ENCODE measurements around the gene NDUFC1.

DNA sequence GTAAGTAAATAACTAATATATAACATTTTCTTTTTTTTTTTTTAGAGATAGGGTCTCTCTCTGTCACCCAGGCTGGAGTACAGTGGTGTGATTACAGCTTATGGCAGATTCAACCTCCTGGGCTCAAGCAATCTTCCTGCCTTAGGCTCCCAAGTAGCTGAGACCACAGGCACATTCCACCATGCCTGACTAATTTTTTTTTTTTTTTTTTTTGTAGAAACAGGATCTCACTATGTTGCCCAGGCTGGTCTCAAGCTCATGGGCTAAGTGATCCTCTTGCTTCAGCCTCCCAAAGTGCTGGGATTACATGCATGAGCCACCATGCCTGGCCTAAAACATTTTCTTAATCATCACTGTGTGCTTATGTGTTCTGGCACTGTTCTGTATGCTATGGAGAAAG lies 55.0 kb downstream of the NDUFC1 start:
- TF ChIP-seq, protein P1, sequence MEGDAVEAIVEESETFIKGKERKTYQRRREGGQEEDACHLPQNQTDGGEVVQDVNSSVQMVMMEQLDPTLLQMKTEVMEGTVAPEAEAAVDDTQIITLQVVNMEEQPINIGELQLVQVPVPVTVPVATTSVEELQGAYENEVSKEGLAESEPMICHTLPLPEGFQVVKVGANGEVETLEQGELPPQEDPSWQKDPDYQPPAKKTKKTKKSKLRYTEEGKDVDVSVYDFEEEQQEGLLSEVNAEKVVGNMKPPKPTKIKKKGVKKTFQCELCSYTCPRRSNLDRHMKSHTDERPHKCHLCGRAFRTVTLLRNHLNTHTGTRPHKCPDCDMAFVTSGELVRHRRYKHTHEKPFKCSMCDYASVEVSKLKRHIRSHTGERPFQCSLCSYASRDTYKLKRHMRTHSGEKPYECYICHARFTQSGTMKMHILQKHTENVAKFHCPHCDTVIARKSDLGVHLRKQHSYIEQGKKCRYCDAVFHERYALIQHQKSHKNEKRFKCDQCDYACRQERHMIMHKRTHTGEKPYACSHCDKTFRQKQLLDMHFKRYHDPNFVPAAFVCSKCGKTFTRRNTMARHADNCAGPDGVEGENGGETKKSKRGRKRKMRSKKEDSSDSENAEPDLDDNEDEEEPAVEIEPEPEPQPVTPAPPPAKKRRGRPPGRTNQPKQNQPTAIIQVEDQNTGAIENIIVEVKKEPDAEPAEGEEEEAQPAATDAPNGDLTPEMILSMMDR (IDR thresholded peaks at IDR 0.05; ENCODE audit: low read depth, low read length, missing input control) = no peak
- TF ChIP-seq, protein P2, sequence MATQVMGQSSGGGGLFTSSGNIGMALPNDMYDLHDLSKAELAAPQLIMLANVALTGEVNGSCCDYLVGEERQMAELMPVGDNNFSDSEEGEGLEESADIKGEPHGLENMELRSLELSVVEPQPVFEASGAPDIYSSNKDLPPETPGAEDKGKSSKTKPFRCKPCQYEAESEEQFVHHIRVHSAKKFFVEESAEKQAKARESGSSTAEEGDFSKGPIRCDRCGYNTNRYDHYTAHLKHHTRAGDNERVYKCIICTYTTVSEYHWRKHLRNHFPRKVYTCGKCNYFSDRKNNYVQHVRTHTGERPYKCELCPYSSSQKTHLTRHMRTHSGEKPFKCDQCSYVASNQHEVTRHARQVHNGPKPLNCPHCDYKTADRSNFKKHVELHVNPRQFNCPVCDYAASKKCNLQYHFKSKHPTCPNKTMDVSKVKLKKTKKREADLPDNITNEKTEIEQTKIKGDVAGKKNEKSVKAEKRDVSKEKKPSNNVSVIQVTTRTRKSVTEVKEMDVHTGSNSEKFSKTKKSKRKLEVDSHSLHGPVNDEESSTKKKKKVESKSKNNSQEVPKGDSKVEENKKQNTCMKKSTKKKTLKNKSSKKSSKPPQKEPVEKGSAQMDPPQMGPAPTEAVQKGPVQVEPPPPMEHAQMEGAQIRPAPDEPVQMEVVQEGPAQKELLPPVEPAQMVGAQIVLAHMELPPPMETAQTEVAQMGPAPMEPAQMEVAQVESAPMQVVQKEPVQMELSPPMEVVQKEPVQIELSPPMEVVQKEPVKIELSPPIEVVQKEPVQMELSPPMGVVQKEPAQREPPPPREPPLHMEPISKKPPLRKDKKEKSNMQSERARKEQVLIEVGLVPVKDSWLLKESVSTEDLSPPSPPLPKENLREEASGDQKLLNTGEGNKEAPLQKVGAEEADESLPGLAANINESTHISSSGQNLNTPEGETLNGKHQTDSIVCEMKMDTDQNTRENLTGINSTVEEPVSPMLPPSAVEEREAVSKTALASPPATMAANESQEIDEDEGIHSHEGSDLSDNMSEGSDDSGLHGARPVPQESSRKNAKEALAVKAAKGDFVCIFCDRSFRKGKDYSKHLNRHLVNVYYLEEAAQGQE (IDR thresholded peaks at IDR 0.05) = no peak
- TF ChIP-seq, protein P3, sequence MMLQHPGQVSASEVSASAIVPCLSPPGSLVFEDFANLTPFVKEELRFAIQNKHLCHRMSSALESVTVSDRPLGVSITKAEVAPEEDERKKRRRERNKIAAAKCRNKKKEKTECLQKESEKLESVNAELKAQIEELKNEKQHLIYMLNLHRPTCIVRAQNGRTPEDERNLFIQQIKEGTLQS (IDR thresholded peaks at IDR 0.05) = no peak
- TF ChIP-seq NR2F2 (IDR thresholded peaks at IDR 0.05) (no peak), EGR1 (IDR thresholded peaks at IDR 0.05; ENCODE audit: low read depth in 2 of 2) (no peak), RAD21 (IDR thresholded peaks at IDR 0.05) (no peak), GABPA (IDR thresholded peaks at IDR 0.05 in 1 of 2, conservative IDR thresholded peaks at IDR 0.05 in 1 of 2) (no peak), SP1 (IDR thresholded peaks at IDR 0.05) (no peak), YY1 (IDR thresholded peaks at IDR 0.05) (no peak)
- TF ChIP-seq, protein P4, sequence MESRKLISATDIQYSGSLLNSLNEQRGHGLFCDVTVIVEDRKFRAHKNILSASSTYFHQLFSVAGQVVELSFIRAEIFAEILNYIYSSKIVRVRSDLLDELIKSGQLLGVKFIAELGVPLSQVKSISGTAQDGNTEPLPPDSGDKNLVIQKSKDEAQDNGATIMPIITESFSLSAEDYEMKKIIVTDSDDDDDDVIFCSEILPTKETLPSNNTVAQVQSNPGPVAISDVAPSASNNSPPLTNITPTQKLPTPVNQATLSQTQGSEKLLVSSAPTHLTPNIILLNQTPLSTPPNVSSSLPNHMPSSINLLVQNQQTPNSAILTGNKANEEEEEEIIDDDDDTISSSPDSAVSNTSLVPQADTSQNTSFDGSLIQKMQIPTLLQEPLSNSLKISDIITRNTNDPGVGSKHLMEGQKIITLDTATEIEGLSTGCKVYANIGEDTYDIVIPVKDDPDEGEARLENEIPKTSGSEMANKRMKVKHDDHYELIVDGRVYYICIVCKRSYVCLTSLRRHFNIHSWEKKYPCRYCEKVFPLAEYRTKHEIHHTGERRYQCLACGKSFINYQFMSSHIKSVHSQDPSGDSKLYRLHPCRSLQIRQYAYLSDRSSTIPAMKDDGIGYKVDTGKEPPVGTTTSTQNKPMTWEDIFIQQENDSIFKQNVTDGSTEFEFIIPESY (IDR thresholded peaks at IDR 0.05) = no peak

All from liver (tissue), 3 donors.